ENCODE measurements around the gene TSHZ2.
"Not testable (repeated sequence)": the region's sequence is repeated elsewhere in the genome, so short reads cannot be mapped to it uniquely, and the experiment has no call there.

TSHZ2 gene

GRCh38 chr20:53466279-53466678, 494.1 kb downstream of the TSHZ2 start:
- Histone ChIP-seq H3K14ac (ENCODE audit: low read length in 2 of 2) (no peak overlapping the region), H3K23ac (ENCODE audit: low read length in 2 of 2) (no peak overlapping the region), H2BK15ac (ENCODE audit: low read depth, poor library complexity, severe bottlenecking) (no peak overlapping the region), H3K27ac (ENCODE audit: low read length, poor library complexity, severe bottlenecking) (no peak overlapping the region), H2BK5ac (ENCODE audit: low read depth, low read length, poor library complexity, severe bottlenecking) (no peak overlapping the region), H3K4me1 (ENCODE audit: control insufficient read depth, insufficient read depth, low read depth, low read length) (no peaks in the 10 kb centered on the region), H4K91ac (ENCODE audit: low read length) (no peak overlapping the region), H3K4me2 (ENCODE audit: low read length, poor library complexity, severe bottlenecking) (no peak overlapping the region), H3K4me3 (ENCODE audit: insufficient read depth in 1 of 2, low read depth in 1 of 2, low read length in 2 of 2) (no peak overlapping the region), H3K18ac (ENCODE audit: low read depth in 1 of 2, low read length in 2 of 2) (no peak overlapping the region), H2BK120ac (ENCODE audit: low read depth, low read length) (no peak overlapping the region), H2AFZ (ENCODE audit: low read depth, low read length) (no peak overlapping the region), H3K79me1 (replicated peaks; ENCODE audit: low read length, poor library complexity, severe bottlenecking) (no peaks in the 10 kb centered on the region), H2BK12ac (ENCODE audit: low read length in 2 of 2) (no peak overlapping the region), H3K4ac (ENCODE audit: low read depth in 1 of 2, low read length in 2 of 2) (no peak overlapping the region), H3K9me3 (ENCODE audit: control insufficient read depth, low read length) (no peaks in the 10 kb centered on the region), H2AK5ac (ENCODE audit: low read length, severe bottlenecking) (no peak overlapping the region), H3K27me3 (ENCODE audit: control insufficient read depth in 1 of 2, insufficient read depth in 1 of 2, low read length in 2 of 2) (no peaks in the 10 kb centered on the region), H3K36me3 (ENCODE audit: control insufficient read depth in 1 of 2, insufficient read depth in 2 of 2, low read depth in 1 of 2, low read length in 2 of 2) (no peaks in the 10 kb centered on the region), H3K9ac (ENCODE audit: low read length) (no peak overlapping the region), H4K8ac (ENCODE audit: low read length) (no peak overlapping the region)
- WGBS, result 21% methylated on average over 2 of the region's 4 CpGs
- DNase-seq, result no peak

GRCh38 chr20:53468587-53468986, 496.4 kb downstream of the TSHZ2 start:
- DNase-seq, result peak; percentile 9
- Histone ChIP-seq H3K9me3 (ENCODE audit: control insufficient read depth, low read length) (no peaks in the 10 kb centered on the region), H4K8ac (ENCODE audit: low read length) (no peak overlapping the region), H3K9ac (ENCODE audit: low read length) (no peak overlapping the region), H3K4me1 (ENCODE audit: control insufficient read depth, insufficient read depth, low read depth, low read length) (no peaks in the 10 kb centered on the region), H3K4me2 (ENCODE audit: low read length, poor library complexity, severe bottlenecking) (no peak overlapping the region), H4K91ac (ENCODE audit: low read length) (no peak overlapping the region), H2AK5ac (ENCODE audit: low read length, severe bottlenecking) (no peak overlapping the region), H3K79me1 (replicated peaks; ENCODE audit: low read length, poor library complexity, severe bottlenecking) (no peaks in the 10 kb centered on the region), H2AFZ (ENCODE audit: low read depth, low read length) (no peak overlapping the region), H3K14ac (ENCODE audit: low read length in 2 of 2) (no peak overlapping the region), H3K23ac (ENCODE audit: low read length in 2 of 2) (no peak overlapping the region), H3K4ac (ENCODE audit: low read depth in 1 of 2, low read length in 2 of 2) (no peak overlapping the region), H3K18ac (ENCODE audit: low read depth in 1 of 2, low read length in 2 of 2) (no peak overlapping the region), H2BK5ac (ENCODE audit: low read depth, low read length, poor library complexity, severe bottlenecking) (no peak overlapping the region), H3K36me3 (ENCODE audit: control insufficient read depth in 1 of 2, insufficient read depth in 2 of 2, low read depth in 1 of 2, low read length in 2 of 2) (no peaks in the 10 kb centered on the region), H3K4me3 (ENCODE audit: insufficient read depth in 1 of 2, low read depth in 1 of 2, low read length in 2 of 2) (no peak overlapping the region), H2BK12ac (ENCODE audit: low read length in 2 of 2) (no peak overlapping the region), H3K27ac (ENCODE audit: low read length, poor library complexity, severe bottlenecking) (no peak overlapping the region), H2BK120ac (ENCODE audit: low read depth, low read length) (no peak overlapping the region), H2BK15ac (ENCODE audit: low read depth, poor library complexity, severe bottlenecking) (no peak overlapping the region), H3K27me3 (ENCODE audit: control insufficient read depth in 1 of 2, insufficient read depth in 1 of 2, low read length in 2 of 2) (no peaks in the 10 kb centered on the region)
- 84% methylated on average over 2 of the region's 5 CpGs for WGBS

- not testable (repeated sequence) for DNase-seq; H2AFZ ChIP-seq (ENCODE audit: low read depth, low read length); H4K91ac ChIP-seq (ENCODE audit: low read length); H3K18ac ChIP-seq (ENCODE audit: low read depth in 1 of 2, low read length in 2 of 2); H3K27ac ChIP-seq (ENCODE audit: low read length, poor library complexity, severe bottlenecking); H3K9ac ChIP-seq (ENCODE audit: low read length); H2BK120ac ChIP-seq (ENCODE audit: low read depth, low read length); H3K4me1 ChIP-seq (ENCODE audit: control insufficient read depth, insufficient read depth, low read depth, low read length); H2BK12ac ChIP-seq (ENCODE audit: low read length in 2 of 2); H4K8ac ChIP-seq (ENCODE audit: low read length); H3K79me1 ChIP-seq (replicated peaks; ENCODE audit: low read length, poor library complexity, severe bottlenecking); H3K36me3 ChIP-seq (ENCODE audit: control insufficient read depth in 1 of 2, insufficient read depth in 2 of 2, low read depth in 1 of 2, low read length in 2 of 2); H3K4me2 ChIP-seq (ENCODE audit: low read length, poor library complexity, severe bottlenecking); H3K14ac ChIP-seq (ENCODE audit: low read length in 2 of 2); H2AK5ac ChIP-seq (ENCODE audit: low read length, severe bottlenecking); H3K4me3 ChIP-seq (ENCODE audit: insufficient read depth in 1 of 2, low read depth in 1 of 2, low read length in 2 of 2); H2BK15ac ChIP-seq (ENCODE audit: low read depth, poor library complexity, severe bottlenecking); H3K9me3 ChIP-seq (ENCODE audit: control insufficient read depth, low read length); H3K4ac ChIP-seq (ENCODE audit: low read depth in 1 of 2, low read length in 2 of 2); H2BK5ac ChIP-seq (ENCODE audit: low read depth, low read length, poor library complexity, severe bottlenecking); H3K27me3 ChIP-seq (ENCODE audit: control insufficient read depth in 1 of 2, insufficient read depth in 1 of 2, low read length in 2 of 2); H3K23ac ChIP-seq (ENCODE audit: low read length in 2 of 2)
- WGBS, result 91% methylated on average over 9 of the region's 18 CpGs
Measured at GRCh38 chr20:53472859-53473258, 500.7 kb downstream of the TSHZ2 start.

- 100% methylated on average over 1 of the region's 2 CpGs for WGBS
- no peak overlapping the region for H2AK5ac ChIP-seq (ENCODE audit: low read length, severe bottlenecking)
Measured at GRCh38 chr20:53480913-53481312, 508.8 kb downstream of the TSHZ2 start.

More at GRCh38 chr20:53480913-53481312, 508.8 kb downstream of the TSHZ2 start:
- H3K14ac ChIP-seq (ENCODE audit: low read length in 2 of 2), result no peak overlapping the region
- no peak overlapping the region for H2BK15ac ChIP-seq (ENCODE audit: low read depth, poor library complexity, severe bottlenecking)
- no peaks in the 10 kb centered on the region for H3K79me1 ChIP-seq (replicated peaks; ENCODE audit: low read length, poor library complexity, severe bottlenecking)
- H3K36me3 ChIP-seq (ENCODE audit: control insufficient read depth in 1 of 2, insufficient read depth in 2 of 2, low read depth in 1 of 2, low read length in 2 of 2), result no peaks in the 10 kb centered on the region
- H2BK120ac ChIP-seq (ENCODE audit: low read depth, low read length), result no peak overlapping the region
- H2BK12ac ChIP-seq (ENCODE audit: low read length in 2 of 2), result no peak overlapping the region
- no peak overlapping the region for H3K23ac ChIP-seq (ENCODE audit: low read length in 2 of 2)
- no peak overlapping the region for H3K27ac ChIP-seq (ENCODE audit: low read length, poor library complexity, severe bottlenecking)
- H3K4ac ChIP-seq (ENCODE audit: low read depth in 1 of 2, low read length in 2 of 2), result no peak overlapping the region
- no peak overlapping the region for H4K91ac ChIP-seq (ENCODE audit: low read length)
- no peaks in the 10 kb centered on the region for H3K27me3 ChIP-seq (ENCODE audit: control insufficient read depth in 1 of 2, insufficient read depth in 1 of 2, low read length in 2 of 2)
- no peak for DNase-seq
- H3K4me3 ChIP-seq (ENCODE audit: insufficient read depth in 1 of 2, low read depth in 1 of 2, low read length in 2 of 2), result no peak overlapping the region
- H3K9me3 ChIP-seq (ENCODE audit: control insufficient read depth, low read length), result no peaks in the 10 kb centered on the region
- H3K18ac ChIP-seq (ENCODE audit: low read depth in 1 of 2, low read length in 2 of 2), result no peak overlapping the region
- no peaks in the 10 kb centered on the region for H3K4me1 ChIP-seq (ENCODE audit: control insufficient read depth, insufficient read depth, low read depth, low read length)
- no peak overlapping the region for H3K9ac ChIP-seq (ENCODE audit: low read length)
- H4K8ac ChIP-seq (ENCODE audit: low read length), result no peak overlapping the region
- no peak overlapping the region for H3K4me2 ChIP-seq (ENCODE audit: low read length, poor library complexity, severe bottlenecking)
- no peak overlapping the region for H2AFZ ChIP-seq (ENCODE audit: low read depth, low read length)
- H2BK5ac ChIP-seq (ENCODE audit: low read depth, low read length, poor library complexity, severe bottlenecking), result no peak overlapping the region

All from mesenchymal stem cell (in vitro differentiated cells and primary cell).